GM12864 (cell line): ENCODE data around the gene TNIK.

Experiments
- DNase-seq: peaks from one replicate; pipeline ENCODE4 v3.0.0-alpha.2; 2011; ENCODE audit warnings: low read depth
- H3K4me3 ChIP-seq: 2 replicates; pipeline ENCODE4 v1.5.1; 2011; ENCODE audit warnings: mild to moderate bottlenecking, low read depth, low read length, control low read depth
- CTCF ChIP-seq: IDR thresholded peaks from 2 replicates; pipeline ENCODE4 v1.5.1; 2011; ENCODE audit warnings: low read depth, mild to moderate bottlenecking, moderate library complexity, low read length, control low read depth, inconsistent platforms; ENCODE audit errors: missing control alignments

TNIK gene

DNA sequence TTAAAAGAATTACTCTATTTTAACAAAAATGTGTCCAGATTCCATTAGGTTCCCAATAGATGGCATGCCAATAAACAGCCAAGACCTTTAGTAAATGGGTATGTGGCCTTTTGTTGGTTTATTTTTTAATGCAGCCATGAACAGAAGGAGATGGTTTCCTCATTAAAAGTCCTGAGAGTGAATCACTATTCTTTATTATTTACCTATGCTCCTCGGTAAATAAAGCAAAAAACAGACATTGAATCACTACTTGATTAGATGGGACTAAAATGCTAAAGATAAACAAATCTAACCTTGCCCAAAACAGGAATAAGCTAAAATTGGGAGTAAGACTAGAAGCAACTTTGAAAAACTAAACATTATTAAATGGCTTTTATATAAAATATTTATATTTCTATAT lies 94.2 kb downstream of the TNIK start:
- H3K4me3 ChIP-seq = no peak overlapping the region
- no peak for DNase-seq
- TF ChIP-seq CTCF = no peak

GRCh38 chr3:171365489-171365888 lies 94.7 kb downstream of the TNIK start:
- no peak for TF ChIP-seq CTCF
- DNase-seq = no peak
- H3K4me3 ChIP-seq = no peak overlapping the region

DNA sequence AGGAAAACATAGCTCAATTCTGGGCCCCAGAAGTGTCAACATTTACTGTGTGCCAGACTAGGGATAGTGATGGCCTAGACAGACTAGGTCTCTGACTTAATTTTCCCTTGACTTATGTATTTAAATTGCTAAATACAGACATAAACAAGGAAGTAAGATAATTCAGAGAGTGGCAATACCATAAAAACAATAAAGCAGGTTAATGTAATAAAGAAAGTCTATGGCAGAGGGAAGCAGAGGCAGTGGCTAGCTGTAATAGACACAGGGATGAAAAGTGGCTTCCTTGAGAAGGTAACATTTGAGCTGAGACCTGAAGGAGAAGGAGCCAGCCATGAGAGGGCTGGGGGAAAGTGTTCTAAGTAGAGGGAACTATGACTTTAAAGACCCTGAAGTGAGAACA lies 95.7 kb downstream of the TNIK start:
- TF ChIP-seq CTCF = no peak
- no peak for DNase-seq
- no peak overlapping the region for H3K4me3 ChIP-seq

DNA sequence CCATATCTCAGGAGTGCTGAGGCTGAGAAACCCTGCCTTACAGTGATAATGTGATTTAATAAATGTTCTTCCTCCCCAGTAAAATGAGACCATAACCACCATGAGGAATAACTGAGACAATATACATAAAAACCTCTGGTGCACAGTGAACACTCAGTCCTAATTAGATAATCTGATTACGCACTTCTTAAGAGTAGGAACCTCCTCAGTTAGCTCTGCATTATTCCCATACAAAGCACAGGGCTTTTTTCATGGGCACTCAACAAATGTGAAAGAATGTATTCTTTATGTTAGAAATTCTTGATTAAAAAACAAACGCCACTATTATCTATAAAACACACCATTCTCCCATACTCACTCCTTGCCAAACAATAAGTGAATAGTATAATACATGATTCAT lies 97.0 kb downstream of the TNIK start:
- no peak for TF ChIP-seq CTCF
- no peak for DNase-seq
- no peak overlapping the region for H3K4me3 ChIP-seq

GRCh38 chr3:171362575-171362974 lies 97.6 kb downstream of the TNIK start:
- no peak overlapping the region for H3K4me3 ChIP-seq
- no peak for TF ChIP-seq CTCF
- no peak for DNase-seq

GRCh38 chr3:171358881-171359198 lies 101.4 kb downstream of the TNIK start:
- no peak overlapping the region for H3K4me3 ChIP-seq
- no peak for TF ChIP-seq CTCF
- DNase-seq = no peak

GRCh38 chr3:171358181-171358880 lies 101.9 kb downstream of the TNIK start:
- DNase-seq = no peak
- TF ChIP-seq CTCF = no peak
- H3K4me3 ChIP-seq = no peak overlapping the region
